H1 (cell line): ENCODE measurements around the gene SLAMF1. TPM values are rescaled to one million over a fixed set of nuclear protein-coding genes. Genes with fewer than 3 reads are reported as not detected.

ENCODE experiments used
- CTCF ChIA-PET: fragments of 300-600 bp; sonication (Branson Sonifier 250); formaldehyde crosslinking; loops from one replicate; lab custom pipeline; 2021; ENCODE audit not compliant: partially characterized antibody; lab: Charles Lee
- POLR2A ChIA-PET: fragments of 300-600 bp; sonication (Branson Sonifier 250); formaldehyde crosslinking; loops from one replicate; lab custom pipeline; 2021; ENCODE audit warnings: inconsistent platforms; ENCODE audit not compliant: partially characterized antibody; lab: Charles Lee
- DNase-seq, 2 experiments: peaks; one replicate each; pipeline versions ENCODE4 v3.0.0 to v3.0.0-alpha.2; 2010 to 2022; ENCODE audit warnings: low spot score in 2 of 2, low read depth in 1 of 2, mixed read lengths in 1 of 2
- FAIRE-seq: peaks from 2 replicates; lab custom pipeline; 2011; peaks lifted over from hg19 to GRCh38; lab: Jason Lieb, UNC
- H2AFZ ChIP-seq: 2 replicates; pipeline ENCODE4 v1.8.1; 2012; ENCODE audit warnings: low read length, inconsistent platforms
- H2AK5ac ChIP-seq: 2 replicates; pipeline ENCODE4 v1.6.1; 2013; ENCODE audit warnings: low read depth, low read length
- H2BK120ac ChIP-seq: replicated peaks from 2 replicates; pipeline ENCODE3; 2013; ENCODE audit warnings: low read depth, low read length, inconsistent platforms
- H2BK12ac ChIP-seq: 2 replicates; pipeline ENCODE4 v1.6.1; 2013; ENCODE audit warnings: low read depth, low read length
- H2BK15ac ChIP-seq: 2 replicates; pipeline ENCODE4 v1.6.1; 2013; ENCODE audit warnings: low read length
- H2BK20ac ChIP-seq: 2 replicates; pipeline ENCODE4 v1.6.1; 2013; ENCODE audit warnings: low read length
- H2BK5ac ChIP-seq: 2 replicates; pipeline ENCODE4 v1.6.1; 2013; ENCODE audit warnings: low read depth, low read length
- H3K14ac ChIP-seq: 2 replicates; pipeline ENCODE4 v1.6.1; 2013; ENCODE audit warnings: inconsistent platforms; ENCODE audit not compliant: insufficient read length
- H3K18ac ChIP-seq: 2 replicates; pipeline ENCODE4 v1.6.1; 2013; ENCODE audit warnings: low read length; ENCODE audit errors: extremely low read depth
- H3K23ac ChIP-seq: 2 replicates; pipeline ENCODE4 v1.6.1; 2013; ENCODE audit warnings: inconsistent platforms; ENCODE audit not compliant: insufficient read length
- H3K23me2 ChIP-seq: 2 replicates; pipeline ENCODE4 v1.6.1; 2013; ENCODE audit warnings: low read depth, low read length
- H3K27ac ChIP-seq: 2 replicates; pipeline ENCODE4 v1.6.1; 2011; ENCODE audit warnings: low read depth, low read length, inconsistent platforms
- H3K27me3 ChIP-seq, 4 experiments: replicated peaks in 1 of 4; 1 replicate in 1 of 4; 2 replicates in 3 of 4; pipeline versions ENCODE4 v1.6.1 to v1.8.1; 2011 to 2013; ENCODE audit warnings: low read length in 3 of 4, mild to moderate bottlenecking in 3 of 4, inconsistent platforms in 2 of 4, mixed read lengths in 2 of 4, moderate library complexity in 1 of 4; ENCODE audit not compliant: control insufficient read depth in 3 of 4, insufficient read depth in 3 of 4; ENCODE audit errors: extremely low read depth in 1 of 4
- H3K36me3 ChIP-seq, 4 experiments: 2 replicates each; pipeline versions ENCODE4 v1.6.1 to v1.8.1; 2011 to 2013; ENCODE audit warnings: mild to moderate bottlenecking in 4 of 4, low read length in 3 of 4, moderate library complexity in 2 of 4, control low read depth in 1 of 4, inconsistent platforms in 1 of 4; ENCODE audit not compliant: insufficient read depth in 4 of 4, control insufficient read depth in 2 of 4
- H3K4ac ChIP-seq: replicated peaks from 2 replicates; pipeline ENCODE3; 2013; ENCODE audit warnings: low read length, low read depth, mixed read lengths, inconsistent platforms; ENCODE audit not compliant: insufficient read length
- H3K4me1 ChIP-seq, 4 experiments: replicated peaks in 1 of 4; 1 replicate in 1 of 4; 2 replicates in 3 of 4; pipeline versions ENCODE4 v1.6.1 to v1.8.1; 2011 to 2013; ENCODE audit warnings: low read length in 3 of 4, inconsistent platforms in 2 of 4, mixed read lengths in 1 of 4; ENCODE audit not compliant: insufficient read depth in 4 of 4, control insufficient read depth in 3 of 4
- H3K4me2 ChIP-seq, 2 experiments: 2 replicates each; pipeline versions ENCODE4 v1.6.1 to v1.8.1; 2011 to 2013; ENCODE audit warnings: low read depth in 2 of 2, low read length in 2 of 2, control low read depth in 1 of 2, inconsistent platforms in 1 of 2, mild to moderate bottlenecking in 1 of 2; ENCODE audit not compliant: insufficient read depth in 1 of 2
- H3K4me3 ChIP-seq, 4 experiments: fragments of 200-600, 300-600 bp in 1 of 4; sonication (generic), shearing (Covaris generic), sonication (Bioruptor Twin) in 1 of 4; 2 replicates each; pipeline versions ENCODE4 v1.5.1 to v1.8.1; 2011 to 2016; ENCODE audit warnings: low read length in 4 of 4, low read depth in 3 of 4, control low read depth in 2 of 4, inconsistent platforms in 2 of 4, mild to moderate bottlenecking in 2 of 4, mixed read lengths in 1 of 4, moderate library complexity in 1 of 4; ENCODE audit not compliant: insufficient read depth in 2 of 4; ENCODE audit errors: extremely low read depth in 1 of 4
- H3K56ac ChIP-seq: replicated peaks from 2 replicates; pipeline ENCODE3; 2013; ENCODE audit warnings: low read depth, mild to moderate bottlenecking, mixed read lengths, low read length, inconsistent platforms; ENCODE audit not compliant: insufficient read length
- H3K79me1 ChIP-seq: 2 replicates; pipeline ENCODE4 v1.6.1; 2013; ENCODE audit warnings: low read depth, low read length, control low read depth
- H3K79me2 ChIP-seq, 2 experiments: 2 replicates each; pipeline versions ENCODE4 v1.6.1 to v1.8.1; 2012 to 2013; ENCODE audit warnings: low read length in 2 of 2, mild to moderate bottlenecking in 2 of 2, inconsistent platforms in 1 of 2; ENCODE audit not compliant: insufficient read depth in 2 of 2, control insufficient read depth in 1 of 2
- H3K9ac ChIP-seq, 4 experiments: replicated peaks in 1 of 4; 1 replicate in 1 of 4; 2 replicates in 3 of 4; pipeline versions ENCODE4 v1.6.1 to v1.8.1; 2011 to 2013; ENCODE audit warnings: low read depth in 3 of 4, low read length in 3 of 4, control low read depth in 2 of 4, mild to moderate bottlenecking in 2 of 4, moderate library complexity in 2 of 4, inconsistent platforms in 1 of 4; ENCODE audit errors: extremely low read depth in 1 of 4
- H3K9me3 ChIP-seq, 2 experiments: 2 replicates each; pipeline versions ENCODE4 v1.6.1 to v1.8.1; 2012 to 2013; ENCODE audit warnings: mild to moderate bottlenecking in 2 of 2, moderate library complexity in 2 of 2, control low read depth in 1 of 2, inconsistent platforms in 1 of 2, low read depth in 1 of 2, low read length in 1 of 2, mixed read lengths in 1 of 2; ENCODE audit not compliant: insufficient read depth in 2 of 2
- H4K20me1 ChIP-seq, 2 experiments: replicated peaks in 1 of 2; 2 replicates each; pipeline versions ENCODE3 to v1.8.1; 2011 to 2013; ENCODE audit warnings: inconsistent platforms in 2 of 2, low read length in 2 of 2, mild to moderate bottlenecking in 1 of 2; ENCODE audit not compliant: insufficient read depth in 2 of 2, control insufficient read depth in 1 of 2
- H4K5ac ChIP-seq: 2 replicates; pipeline ENCODE4 v1.6.1; 2013; ENCODE audit warnings: low read length, low read depth, mixed read lengths, inconsistent platforms; ENCODE audit not compliant: insufficient read length
- H4K8ac ChIP-seq: 2 replicates; pipeline ENCODE4 v1.8.0; 2013; ENCODE audit warnings: mild to moderate bottlenecking, moderate library complexity, low read length, inconsistent platforms; ENCODE audit not compliant: insufficient read depth; ENCODE audit errors: extremely low read depth
- H4K91ac ChIP-seq: replicated peaks from 2 replicates; pipeline ENCODE3; 2013; ENCODE audit warnings: low read length, mixed read lengths, inconsistent platforms; ENCODE audit not compliant: insufficient read length
- ATF2 ChIP-seq: IDR thresholded peaks from 2 replicates; pipeline ENCODE4 v1.6.1; 2012; ENCODE audit warnings: low read length, inconsistent platforms
- KDM5A ChIP-seq: fragments of 200-600 bp; IDR thresholded peaks from 2 replicates; pipeline ENCODE4 v1.7.1; 2012; ENCODE audit warnings: mild to moderate bottlenecking, low read length, inconsistent platforms, mixed read lengths
- SIN3A ChIP-seq, 2 experiments: IDR thresholded peaks in 1 of 2; conservative IDR thresholded peaks in 1 of 2; 2 replicates each; pipeline ENCODE4 v1.6.1; 2011 to 2012; ENCODE audit warnings: low read length in 2 of 2, improper control_type of control experiment in 1 of 2, low read depth in 1 of 2, mild to moderate bottlenecking in 1 of 2
- SUZ12 ChIP-seq: fragments of 200-600 bp; sonication (generic); IDR thresholded peaks from 2 replicates; pipeline ENCODE4 v1.6.1; 2012; ENCODE audit warnings: mild to moderate bottlenecking, inconsistent platforms, low read length, moderate library complexity, mixed read lengths
- TBP ChIP-seq: IDR thresholded peaks from 2 replicates; pipeline ENCODE4 v1.6.1; 2011; ENCODE audit warnings: low read depth, low read length, improper control_type of control experiment
- WGBS, 2 experiments: shearing (Covaris generic) in 1 of 2; methylation state at CpG; one replicate each; pipeline versions ENCODE4 v1.1.6 to v1.1.7; 2013 to 2015; ENCODE audit warnings: low lambda C conversion rate in 2 of 2, mixed read lengths in 2 of 2, inconsistent platforms in 1 of 2, low coverage in 1 of 2, missing lambda C conversion rate in 1 of 2; ENCODE audit not compliant: insufficient replicate concordance in 2 of 2, insufficient coverage in 1 of 2, insufficient read length in 1 of 2; ENCODE audit errors: extremely low coverage in 1 of 2, missing lambda C conversion rate in 1 of 2; 5-methylcytosine and 5-hydroxymethylcytosine counted together
- polyA plus RNA-seq, 7 experiments: library from polyadenylated mRNA; depleted of rRNA in 3 of 7; stranded (reverse) in 5 of 7; unstranded in 2 of 7; fragments of >200 nt in 5 of 7; fragments of 200-250 nt in 2 of 7; gene quantifications; 1 replicate in 5 of 7; 2 replicates in 1 of 7; 4 replicates in 1 of 7; pipeline versions ENCODE4 v1.2.1 to v1.2.3, GENCODE V29; 2011 to 2013; ENCODE audit warnings: missing spikeins in 2 of 7, mixed read lengths in 2 of 7
- total RNA-seq: library from RNA; stranded (reverse); fragmentation: NEBNext Ultra II Directional; extraction: Animal tissue kit (Norgen Biotek cat#: 25700); gene quantifications from 2 replicates; pipeline ENCODE4 v1.2.1, GENCODE V29; 2021

The SLAMF1 gene
- total and polyA plus RNA-seq, 2 of the 8 experiments (the other 6 are each of a cell fraction or from before 2014, with no cell fraction given): not detected

- DNase-seq: no peak
- no peaks in the 10 kb centered on the region for H3K23me2 ChIP-seq
- ChIA-PET POLR2A (interaction anchor here (1.9 kb wide), 1 partner anchor 8 kb away, joined by 5 read pairs; no protein-coding TSS in a partner anchor), CTCF (interaction anchor here (0.7 to 7.7 kb wide), 26 partner anchors 7 to 273 kb away, joined by 3 to 77 read pairs (median 9); partner anchors contain the start of genes CD48, ITLN2 and LY9)
- no peak overlapping the region for H2BK12ac ChIP-seq
- no peaks in the 10 kb centered on the region for H3K27me3 ChIP-seq
- peaks cover 0 to 8% (median 2%) of the 10 kb centered on the region in 4 experiments; a peak in 3 of 7 replicates for H3K4me1 ChIP-seq
- H3K23ac ChIP-seq: no peak overlapping the region
- FAIRE-seq: no peak
- no peaks in the 10 kb centered on the region for H3K79me2 ChIP-seq
- H3K27ac ChIP-seq: no peak overlapping the region
- peak overlapping the region; percentile 1 for H3K4ac ChIP-seq
- no peak overlapping the region for H2BK20ac ChIP-seq
- H2BK120ac ChIP-seq: no peak overlapping the region
- H4K20me1 ChIP-seq: no peaks in the 10 kb centered on the region
- H3K9me3 ChIP-seq: no peaks in the 10 kb centered on the region
- H3K4me2 ChIP-seq: no peak overlapping the region
- H4K8ac ChIP-seq: no peak overlapping the region
- no peak overlapping the region for H3K14ac ChIP-seq
- H2BK15ac ChIP-seq: no peak overlapping the region
- H3K36me3 ChIP-seq: no peaks in the 10 kb centered on the region
- no peak overlapping the region for H4K5ac ChIP-seq
- no peak overlapping the region for H3K56ac ChIP-seq
- H2AK5ac ChIP-seq: no peak overlapping the region
- no peak overlapping the region for H4K91ac ChIP-seq
- H3K4me3 ChIP-seq: no peak overlapping the region
- H3K9ac ChIP-seq: no peak overlapping the region
- H2BK5ac ChIP-seq: no peak overlapping the region
- TF ChIP-seq TBP (no peak), ATF2 (no peak), SUZ12 (no peak), SIN3A (conservative IDR thresholded peaks at IDR 0.05 in 1 of 2, IDR thresholded peaks at IDR 0.05 in 1 of 2; ENCODE audit: low read depth in 1 of 2, low read length in 2 of 2) (no peak), KDM5A (no peak)
- TF ChIP-seq, all 59 proteins: peak for 0
- Histone ChIP-seq H3K18ac (no peak overlapping the region), H3K79me1 (no peaks in the 10 kb centered on the region), H2AFZ (no peak overlapping the region)
- WGBS, 2 experiments: 89% methylated on average over 3 of the region's 3 CpGs; no CpG with 5 or more reads in 1 of the 2 experiments
These were observed 33.0 kb upstream of the SLAMF1 start for GRCh38 chr1:160679893-160680292.
